HS-5 (cell line): Measurements from ENCODE around the gene ZNF491.
A peak's percentile ranks its signal among the peaks of the same experiment; 100 is the strongest.
"Not testable (repeated sequence)": the region's sequence is repeated elsewhere in the genome, so short reads cannot be mapped to it uniquely, and the experiment has no call there.

ENCODE experiments used
- DNase-seq: peaks from one replicate; pipeline ENCODE4 v3.0.0-alpha.2; 2012; ENCODE audit warnings: low read depth

The ZNF491 gene

GRCh38 chr19:11806354-11807098 lies 8.2 kb downstream of the ZNF491 start:
- no peak for DNase-seq

DNA sequence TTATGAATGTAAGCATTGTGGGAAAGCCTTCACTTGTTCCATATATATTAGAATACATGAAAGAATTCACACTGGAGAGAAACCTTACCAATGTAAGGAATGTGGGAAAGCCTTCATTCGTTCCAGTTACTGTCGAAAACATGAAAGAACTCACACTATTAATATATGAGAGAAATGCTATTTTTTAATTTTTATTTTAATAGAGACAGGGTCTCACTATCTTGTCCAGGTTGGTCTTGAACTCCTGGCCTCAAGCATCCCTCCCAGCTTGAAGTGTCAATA lies 8.7 kb downstream of the ZNF491 start:
- DNase-seq, result no peak

DNA sequence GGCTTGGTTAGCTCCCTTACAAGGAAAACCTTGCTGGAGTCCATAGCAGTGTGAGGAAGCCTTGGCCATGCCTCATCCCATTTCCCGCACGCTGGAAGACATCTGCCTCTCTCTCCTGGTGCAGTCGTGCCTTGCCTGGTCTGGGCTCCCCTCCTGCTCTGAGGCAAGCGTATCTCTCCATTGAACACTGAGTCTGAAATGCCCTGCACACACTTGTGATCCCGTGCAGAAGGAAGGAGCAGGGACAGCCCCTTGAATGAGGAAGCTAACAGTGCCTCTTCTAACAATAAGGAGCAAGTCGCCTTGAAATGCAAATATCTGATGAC lies 15.3 kb downstream of the ZNF491 start:
- DNase-seq, result no peak

DNA sequence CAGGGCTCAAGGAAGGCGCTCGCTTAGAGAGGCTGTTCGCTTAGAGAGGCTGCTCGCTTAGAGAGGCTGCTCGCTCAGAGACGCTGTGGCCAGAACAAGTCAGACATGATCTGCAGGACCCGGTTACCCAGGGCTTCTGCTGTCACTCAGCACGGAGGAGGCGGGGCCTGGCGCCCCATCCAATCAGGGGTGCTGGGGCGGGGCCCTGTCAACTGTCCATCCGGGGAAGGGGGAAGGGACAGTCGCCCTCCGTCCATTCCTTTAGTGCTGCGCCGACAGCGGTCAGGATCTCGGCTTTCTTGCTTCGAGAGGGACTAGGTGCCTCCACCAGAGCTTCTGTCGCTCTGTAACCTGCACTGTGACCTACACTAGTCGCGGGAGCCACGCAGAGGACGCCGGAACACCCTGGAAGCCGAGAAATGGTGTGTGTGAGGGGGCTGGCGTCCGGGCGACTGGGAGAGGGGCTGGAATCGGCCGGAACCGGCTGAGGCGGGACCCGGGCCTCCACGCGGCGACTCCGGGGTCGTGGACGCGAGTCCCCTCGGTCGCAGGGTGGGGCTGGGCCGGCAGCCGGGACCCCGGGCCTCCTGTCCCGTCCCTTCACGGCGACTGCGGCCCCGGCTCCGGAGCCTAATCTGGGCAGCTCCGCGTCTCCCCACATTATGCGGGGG lies 15.8 kb downstream of the ZNF491 start, which contains the start of gene ZNF440:
ZNF440 (plus strand) TSS at position 245 of the 671 bp plus-strand sequence; CDS start at position 420, 175 bp downstream.
- DNase-seq, result peak; percentile 78

DNA sequence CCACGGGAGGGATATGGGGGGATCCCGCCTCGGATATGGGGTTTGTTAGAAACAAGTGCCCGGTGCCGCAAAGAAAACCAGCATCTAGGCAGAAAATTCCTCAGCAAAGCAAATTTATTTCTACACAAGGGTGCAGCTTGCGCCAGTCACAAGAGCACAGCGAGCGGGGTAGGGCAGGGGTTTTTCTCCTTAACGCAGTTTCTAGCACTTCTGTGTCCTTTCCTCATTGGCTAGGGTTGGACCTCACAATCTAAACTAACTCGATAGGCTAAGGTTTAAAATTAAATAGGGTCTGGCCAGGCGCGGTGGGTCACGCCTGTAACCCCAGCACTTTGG lies 16.3 kb downstream of the ZNF491 start:
- DNase-seq, result no peak

DNA sequence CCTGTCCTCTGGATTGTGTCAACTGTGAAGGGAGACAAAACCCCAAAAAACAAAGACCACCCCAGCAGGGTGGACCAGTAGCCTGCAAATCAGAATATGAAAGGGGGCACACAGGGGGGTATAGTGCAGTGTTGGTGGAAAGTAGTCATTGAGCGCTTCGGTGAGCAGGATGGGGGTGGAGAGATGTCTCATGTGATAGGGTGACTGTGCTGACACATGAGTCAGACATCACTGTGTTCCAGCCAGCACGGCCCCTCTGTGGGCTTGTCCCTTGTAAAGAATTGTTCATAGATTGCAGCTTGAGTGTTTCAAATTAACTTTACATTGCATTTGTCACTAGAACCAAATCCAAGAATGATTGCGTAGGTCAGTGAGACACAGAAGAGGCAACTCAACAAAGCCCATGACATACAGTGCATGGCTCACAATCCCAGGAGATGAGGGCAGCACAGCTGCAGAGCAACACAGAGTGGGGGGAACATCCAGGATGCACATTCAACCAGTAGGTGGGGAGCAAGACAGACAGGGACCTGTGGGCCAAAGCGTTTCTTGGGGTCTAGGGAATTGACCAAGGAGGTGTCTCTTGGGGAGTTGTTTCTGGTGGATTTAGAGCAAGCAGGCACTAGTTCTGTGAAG lies 23.3 kb downstream of the ZNF491 start:
- peak; percentile 18 for DNase-seq

GRCh38 chr19:11828957-11829876 lies 30.9 kb downstream of the ZNF491 start:
- DNase-seq, result not testable (repeated sequence)

DNA sequence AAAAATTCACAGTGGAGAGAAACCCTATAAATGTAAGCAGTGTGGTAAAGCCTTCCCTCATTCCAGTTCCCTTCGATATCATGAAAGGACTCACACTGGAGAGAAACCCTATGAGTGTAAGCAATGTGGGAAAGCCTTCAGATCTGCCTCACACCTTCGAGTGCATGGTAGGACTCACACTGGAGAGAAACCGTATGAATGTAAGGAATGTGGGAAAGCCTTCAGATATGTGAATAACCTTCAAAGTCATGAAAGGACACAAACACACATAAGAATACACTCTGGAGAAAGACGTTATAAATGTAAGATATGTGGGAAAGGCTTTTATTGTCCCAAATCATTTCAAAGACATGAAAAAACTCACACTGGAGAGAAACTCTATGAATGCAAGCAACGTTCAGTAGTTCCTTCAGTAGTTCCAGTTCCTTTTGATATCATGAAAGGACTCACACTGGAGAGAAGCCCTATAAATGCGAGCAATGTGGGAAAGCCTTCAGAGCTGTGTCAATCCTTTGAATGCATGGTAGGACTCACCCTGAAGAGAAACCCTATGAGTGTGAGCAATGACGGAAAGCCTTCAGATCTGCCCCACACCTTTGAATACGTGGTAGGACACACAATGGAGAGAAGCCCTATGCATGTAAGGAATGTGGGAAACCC lies 34.1 kb downstream of the ZNF491 start:
- DNase-seq, result no peak

DNA sequence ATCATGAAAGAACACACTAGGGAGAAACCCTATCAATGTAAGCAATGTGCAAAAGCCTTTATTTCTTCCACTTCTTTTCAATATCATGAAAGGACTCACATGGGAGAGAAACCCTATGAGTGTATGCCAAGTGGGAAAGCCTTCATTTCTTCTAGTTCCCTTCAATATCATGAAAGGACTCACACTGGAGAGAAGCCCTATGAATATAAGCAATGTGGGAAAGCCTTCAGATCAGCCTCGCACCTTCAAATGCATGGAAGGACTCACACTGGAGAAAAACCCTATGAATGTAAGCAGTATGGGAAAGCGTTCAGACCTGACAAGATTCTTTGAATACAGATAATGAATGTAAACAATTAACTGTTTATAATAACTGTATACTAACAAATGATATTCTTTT lies 35.2 kb downstream of the ZNF491 start:
- DNase-seq, result no peak

DNA sequence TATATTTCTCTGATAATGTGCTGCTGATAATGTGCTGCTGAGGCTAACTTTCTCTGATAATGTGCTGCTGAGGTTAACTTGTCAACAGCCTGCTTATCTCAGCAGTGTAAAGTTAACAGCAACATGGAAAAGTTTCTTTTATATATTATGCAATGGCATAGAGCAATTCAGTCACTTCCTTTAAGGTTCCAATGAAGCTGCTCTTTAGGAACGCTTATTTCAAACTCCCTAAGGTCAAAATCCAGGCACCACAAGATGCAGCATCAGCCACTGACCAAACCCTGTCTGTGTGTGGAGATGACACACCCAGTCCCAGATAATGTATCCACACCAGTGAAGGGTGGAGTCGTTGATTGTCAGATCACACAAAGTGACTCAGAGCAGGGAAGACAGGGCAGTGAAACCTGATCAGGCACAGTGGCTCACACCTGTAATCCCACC lies 37.3 kb downstream of the ZNF491 start:
- not testable (repeated sequence) for DNase-seq

- DNase-seq, result no peak
These were observed 45.4 kb downstream of the ZNF491 start for GRCh38 chr19:11843722-11844121.

DNA sequence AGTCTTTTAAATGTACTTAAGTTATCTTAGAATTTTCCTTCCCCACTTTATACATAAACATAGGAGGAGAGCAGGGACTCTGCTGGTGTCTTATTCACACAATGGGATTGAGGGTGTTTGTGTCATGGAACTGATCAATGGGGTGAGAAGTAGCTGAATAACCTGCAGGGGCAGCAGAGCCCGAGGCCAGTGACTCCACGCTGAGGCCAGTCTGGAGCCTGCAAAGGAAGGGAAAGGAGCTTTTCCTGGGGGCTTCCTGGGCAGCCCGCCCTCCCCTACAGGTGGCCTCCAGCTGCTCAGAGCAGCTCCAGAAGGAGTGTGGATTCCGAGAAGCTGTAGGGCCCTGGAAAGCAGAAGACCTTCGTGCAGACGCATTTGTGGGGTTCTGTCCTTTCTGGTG lies 49.3 kb downstream of the ZNF491 start:
- DNase-seq, result not testable (repeated sequence)

DNA sequence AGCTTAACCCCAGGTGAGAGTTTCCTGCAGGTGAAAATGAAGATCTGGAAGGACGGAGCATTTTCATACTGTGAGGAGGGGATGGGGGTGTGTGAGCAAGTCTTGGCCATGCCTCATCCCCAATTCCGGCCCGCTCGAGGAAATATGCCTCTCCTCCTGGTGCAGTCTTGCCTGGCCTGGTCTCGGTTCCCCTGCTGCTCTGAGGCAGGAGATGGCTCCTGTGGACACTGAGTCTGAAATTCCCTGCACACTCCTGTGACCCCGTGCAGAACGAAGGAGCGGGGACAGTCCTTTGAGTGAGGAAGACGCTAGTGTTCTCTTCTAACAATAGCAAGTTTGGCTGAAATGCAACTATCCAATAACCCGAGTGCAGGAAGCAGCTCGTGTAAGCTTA lies 49.9 kb downstream of the ZNF491 start:
- no peak for DNase-seq

DNA sequence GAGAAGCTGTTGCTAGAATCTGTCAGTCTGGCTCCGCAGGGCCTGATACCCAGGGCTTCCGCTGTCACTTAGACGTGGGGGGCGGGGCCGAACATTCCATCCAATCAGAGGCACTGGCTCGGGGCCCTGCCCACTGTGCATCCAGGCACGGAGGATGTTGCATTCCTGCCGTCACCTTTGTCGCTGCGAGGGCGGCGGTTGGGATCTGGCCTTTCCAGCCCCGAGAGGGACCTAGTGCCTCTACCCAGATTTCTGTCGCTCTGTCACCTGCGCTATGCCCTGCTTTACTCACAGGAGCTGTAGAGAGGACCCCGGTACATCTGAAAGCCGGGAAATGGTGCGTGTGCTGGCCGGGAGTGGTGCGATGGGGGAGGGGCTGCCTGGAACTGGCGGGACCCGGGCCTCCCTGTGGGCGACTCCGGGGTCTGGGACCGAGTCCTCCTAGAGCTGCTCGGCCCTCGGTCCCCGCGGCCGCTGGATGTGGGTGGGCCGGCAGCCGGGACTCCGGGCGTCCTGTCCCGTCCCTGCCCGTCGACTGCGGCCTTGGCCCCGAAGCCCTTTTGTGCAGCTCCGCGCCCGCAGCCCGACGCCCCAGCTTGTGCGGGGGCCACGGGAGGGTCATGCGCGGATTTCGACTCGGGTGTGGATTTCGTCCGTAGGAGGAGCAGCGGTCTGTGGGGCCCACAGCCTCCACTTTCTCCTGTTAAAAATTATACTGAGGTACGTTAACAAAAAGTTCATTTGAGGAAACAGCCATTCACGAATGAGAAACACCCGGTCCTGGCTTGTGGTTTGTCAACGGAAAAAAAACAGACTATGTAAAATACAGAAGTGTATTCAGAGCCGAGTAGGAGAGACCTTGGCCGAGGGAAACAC lies 50.5 kb downstream of the ZNF491 start, which contains the start of gene ZNF439:
ZNF439 (plus strand) TSS at position 133 of the 876 bp plus-strand sequence; CDS start at position 275, 142 bp downstream.
- DNase-seq, result peak; percentile 24

DNA sequence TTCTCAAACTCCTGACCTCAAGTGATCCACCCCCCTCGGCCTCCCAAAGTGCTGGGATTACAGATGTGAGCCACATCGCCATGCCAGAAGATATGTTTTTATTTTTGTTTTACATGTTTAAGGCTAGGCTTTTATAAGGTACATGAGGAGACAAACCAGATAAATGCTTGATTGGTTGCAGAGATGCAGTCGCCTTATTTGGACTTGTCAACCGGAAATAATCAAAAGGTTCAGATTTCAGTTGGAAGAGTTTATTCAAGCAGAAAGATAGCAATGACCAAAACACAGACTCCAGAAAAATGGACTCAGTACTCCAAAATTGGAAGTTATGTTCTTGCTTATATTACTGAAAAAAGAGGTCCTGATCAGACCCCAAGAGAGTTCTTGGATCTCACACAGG lies 52.0 kb downstream of the ZNF491 start:
- DNase-seq, result not testable (repeated sequence)

- no peak for DNase-seq
These were observed 55.0 kb downstream of the ZNF491 start for GRCh38 chr19:11853358-11853757.

GRCh38 chr19:11856596-11857250 lies 58.4 kb downstream of the ZNF491 start:
- no peak for DNase-seq
